Thyroid gland (tissue), 4 donors: ENCODE data around the gene CISTR.

Source experiments
- CTCF ChIP-seq, 6 experiments: fragments of 200-600 bp in 3 of 6; fragments of 450-650 bp in 3 of 6; sonication (generic) in 3 of 6; IDR thresholded peaks; one replicate each; pipeline ENCODE4 v1.5.1; 2016 to 2019; ENCODE audit warnings: antibody characterized with exemption in 6 of 6, mild to moderate bottlenecking in 2 of 6, inconsistent platforms in 1 of 6, moderate library complexity in 1 of 6
- POLR2A ChIP-seq, 2 donors: fragments of 450-650 bp; IDR thresholded peaks; one replicate each; pipeline ENCODE4 v1.6.1; 2017; ENCODE audit warnings: antibody characterized with exemption in 2 of 2, mild to moderate bottlenecking in 2 of 2, moderate library complexity in 1 of 2

- TF ChIP-seq CTCF (IDR thresholded peaks at IDR 0.05), result no peak
- TF ChIP-seq POLR2A (IDR thresholded peaks at IDR 0.05), result no peak
Observed at GRCh38 chr12:53775478-53776145, 23.8 kb upstream of the CISTR start.
